SH-SY5Y (cell line): ENCODE measurements around the gene CDC42BPB.

Experiments used
- GATA2 ChIP-seq: IDR thresholded peaks from 2 replicates; pipeline ENCODE4 v1.6.1; 2011; ENCODE audit warnings: mild to moderate bottlenecking, low read depth, low read length
- GATA3 ChIP-seq: IDR thresholded peaks from 2 replicates; pipeline ENCODE4 v1.6.1; 2011; ENCODE audit warnings: low read depth, mild to moderate bottlenecking, low read length, moderate library complexity

Gene CDC42BPB

GRCh38 chr14:102953100-102953499 is 104.2 kb downstream of the CDC42BPB start:
- no peak for TF ChIP-seq GATA3
- TF ChIP-seq GATA2, result no peak

GRCh38 chr14:102952276-102952675 is 105.1 kb downstream of the CDC42BPB start:
- no peak for TF ChIP-seq GATA2
- no peak for TF ChIP-seq GATA3

GRCh38 chr14:102951799-102952198 is 105.5 kb downstream of the CDC42BPB start:
- TF ChIP-seq GATA2, result no peak
- TF ChIP-seq GATA3, result no peak

- no peak for TF ChIP-seq GATA2
- TF ChIP-seq GATA3, result no peak
Measured at GRCh38 chr14:102951034-102951433, 106.3 kb downstream of the CDC42BPB start.

GRCh38 chr14:102949801-102950451 is 107.4 kb downstream of the CDC42BPB start:
- no peak for TF ChIP-seq GATA2
- TF ChIP-seq GATA3, result no peak

GRCh38 chr14:102949062-102949800 is 108.1 kb downstream of the CDC42BPB start:
- TF ChIP-seq GATA2, result no peak
- no peak for TF ChIP-seq GATA3

- TF ChIP-seq GATA2, result no peak
- TF ChIP-seq GATA3, result no peak
Measured at GRCh38 chr14:102948698-102949061, 108.7 kb downstream of the CDC42BPB start.

GRCh38 chr14:102947321-102948103 is 109.8 kb downstream of the CDC42BPB start:
- TF ChIP-seq GATA3 (no peak), GATA2 (no peak)

- no peak for TF ChIP-seq GATA3
Measured at GRCh38 chr14:102945346-102946130, 111.8 kb downstream of the CDC42BPB start.

GRCh38 chr14:102944448-102945330 is 112.7 kb downstream of the CDC42BPB start:
- TF ChIP-seq GATA2 (no peak), GATA3 (no peak)

- TF ChIP-seq GATA2, result no peak
Measured at GRCh38 chr14:102943979-102944378, 113.4 kb downstream of the CDC42BPB start.

GRCh38 chr14:102943454-102943853 is 113.9 kb downstream of the CDC42BPB start:
- TF ChIP-seq GATA2, result no peak

- no peak for TF ChIP-seq GATA3
- TF ChIP-seq GATA2, result no peak
Measured at GRCh38 chr14:102942069-102942468, 115.3 kb downstream of the CDC42BPB start.
